Endodermal cell (in vitro differentiated cells): ENCODE results near the gene SERPIND1. TPM values are rescaled to one million over a fixed set of nuclear protein-coding genes. Genes with fewer than 3 reads are reported as not detected.
A peak's percentile ranks its signal among the peaks of the same experiment; 100 is the strongest.

Experiments
- DNase-seq: peaks from one replicate; pipeline ENCODE4 v3.0.0-alpha.2; 2017
- H3K27ac ChIP-seq: 2 replicates; pipeline ENCODE4 v1.5.1; 2013; ENCODE audit warnings: mild to moderate bottlenecking, low read depth, low read length, moderate library complexity
- H3K27me3 ChIP-seq: 2 replicates; pipeline ENCODE4 v1.6.1; 2013; ENCODE audit warnings: mild to moderate bottlenecking, low read length, moderate library complexity; ENCODE audit not compliant: insufficient read depth, control insufficient read depth, poor library complexity, severe bottlenecking
- H3K36me3 ChIP-seq: 2 replicates; pipeline ENCODE4 v1.7.0; 2013; ENCODE audit warnings: mild to moderate bottlenecking, low read length, moderate library complexity; ENCODE audit not compliant: control insufficient read depth, insufficient read depth
- H3K4me1 ChIP-seq: one replicate; pipeline ENCODE4 v1.7.0; 2013; ENCODE audit warnings: low read length; ENCODE audit not compliant: control insufficient read depth, insufficient read depth
- H3K4me3 ChIP-seq: 2 replicates; pipeline ENCODE4 v1.5.1; 2013; ENCODE audit warnings: mild to moderate bottlenecking, low read length, moderate library complexity
- H3K9ac ChIP-seq: 2 replicates; pipeline ENCODE4 v1.6.1; 2013; ENCODE audit warnings: mild to moderate bottlenecking, low read length, moderate library complexity; ENCODE audit not compliant: poor library complexity, severe bottlenecking; ENCODE audit errors: extremely low read depth
- H3K9me3 ChIP-seq: 2 replicates; pipeline ENCODE4 v1.6.1; 2013; ENCODE audit warnings: mild to moderate bottlenecking, low read length, moderate library complexity; ENCODE audit not compliant: control insufficient read depth
- H3K27ac Mint-ChIP-seq: 2 replicates; pipeline ENCODE4 v1.8.0; 2020; ENCODE audit warnings: mixed read lengths
- H3K27me3 Mint-ChIP-seq: 2 replicates; pipeline ENCODE4 v1.8.0; 2021; ENCODE audit warnings: mild to moderate bottlenecking, mixed read lengths; ENCODE audit not compliant: insufficient read depth
- H3K36me3 Mint-ChIP-seq: 2 replicates; pipeline ENCODE4 v1.8.0; 2020; ENCODE audit warnings: low read depth, mixed read lengths
- H3K4me1 Mint-ChIP-seq: 2 replicates; pipeline ENCODE4 v1.8.0; 2020; ENCODE audit warnings: mixed read lengths
- H3K4me3 Mint-ChIP-seq: 2 replicates; pipeline ENCODE4 v1.8.0; 2020; ENCODE audit warnings: mild to moderate bottlenecking, moderate library complexity, mixed read lengths
- H3K9me3 Mint-ChIP-seq: 2 replicates; pipeline ENCODE4 v1.8.0; 2020; ENCODE audit warnings: mild to moderate bottlenecking, mixed read lengths
- CTCF ChIP-seq: fragments of 200-600 bp; sonication (generic); conservative IDR thresholded peaks from 2 replicates; pipeline ENCODE4 v1.5.0; 2021; ENCODE audit warnings: antibody characterized with exemption, mild to moderate bottlenecking
- WGBS, 2 experiments: methylation state at CpG; one replicate each; pipeline versions ENCODE4 v1.1.5 to v1.1.7; 2013; ENCODE audit warnings: missing lambda C conversion rate in 2 of 2, mixed read lengths in 1 of 2; ENCODE audit not compliant: insufficient coverage in 1 of 2, insufficient read length in 1 of 2; 5-methylcytosine and 5-hydroxymethylcytosine counted together
- total RNA-seq, 2 donors: library from RNA; stranded (reverse); fragmentation: NEBNext Ultra II Directional in 1 of 2; extraction: Animal tissue kit (Norgen Biotek cat#: 25700) in 1 of 2; gene quantifications; 2 replicates in 1 of 2; 3 replicates in 1 of 2; pipeline ENCODE4 v1.2.1, GENCODE V29; 2021

SERPIND1 gene
- total RNA-seq, 2 donors from 2014 or later: not detected

- 86 to 98% methylated on average over 8 to 11 of the region's 11 CpGs for WGBS, 2 experiments
- Mint-ChIP-seq H3K36me3 (peaks cover 46% of the 10 kb centered on the region), H3K4me1 (peaks cover 11% of the 10 kb centered on the region), H3K9me3 (no peaks in the 10 kb centered on the region), H3K27me3 (no peaks in the 10 kb centered on the region), H3K4me3 (no peak overlapping the region), H3K27ac (no peak overlapping the region)
- Histone ChIP-seq H3K27ac (no peak overlapping the region), H3K36me3 (peaks cover 75% of the 10 kb centered on the region), H3K9ac (no peak overlapping the region), H3K27me3 (no peaks in the 10 kb centered on the region), H3K9me3 (no peaks in the 10 kb centered on the region), H3K4me3 (no peak overlapping the region), H3K4me1 (no peaks in the 10 kb centered on the region)
- TF ChIP-seq CTCF: no peak
- no peak for DNase-seq
These were observed 29.1 kb downstream of the SERPIND1 start for GRCh38 chr22:20802922-20803553.

DNA sequence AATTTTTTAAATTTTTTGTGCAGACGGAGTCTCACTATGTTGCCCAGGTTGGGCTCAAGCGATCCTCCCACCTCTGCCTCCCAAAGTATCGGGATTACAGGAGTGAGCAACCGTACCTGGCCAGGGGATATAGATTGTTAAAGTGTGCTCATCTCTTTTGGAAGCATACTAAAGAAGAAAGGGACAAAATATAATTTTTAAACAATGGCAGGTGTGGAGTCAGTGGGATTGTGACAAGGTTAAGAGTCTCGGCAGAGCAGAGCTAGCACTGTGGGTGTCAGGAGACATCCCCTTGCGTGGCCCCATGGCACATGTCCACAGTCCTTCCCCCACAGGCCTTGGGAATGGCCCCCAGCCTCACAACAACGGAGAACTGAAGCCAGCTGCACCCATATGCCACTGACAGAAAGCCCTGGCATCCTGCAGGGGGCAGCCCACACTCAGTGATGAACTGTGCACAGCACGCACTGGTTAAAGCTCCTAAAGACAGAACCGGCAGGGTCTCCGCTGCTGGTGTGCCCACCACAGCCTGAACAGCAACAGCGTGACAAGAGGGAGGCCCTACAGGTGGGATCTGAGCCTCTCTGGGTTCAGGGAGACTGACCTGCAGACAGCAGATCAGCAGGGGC, 29.9 kb downstream of the SERPIND1 start:
- peaks cover 71% of the 10 kb centered on the region for H3K36me3 ChIP-seq
- 85 to 87% methylated on average over 10 to 11 of the region's 11 CpGs for WGBS, 2 experiments
- H3K4me1 ChIP-seq: no peaks in the 10 kb centered on the region
- H3K27ac Mint-ChIP-seq: no peak overlapping the region
- H3K9me3 Mint-ChIP-seq: no peaks in the 10 kb centered on the region
- H3K9me3 ChIP-seq: no peaks in the 10 kb centered on the region
- no peak overlapping the region for H3K9ac ChIP-seq
- peaks cover 43% of the 10 kb centered on the region for H3K36me3 Mint-ChIP-seq
- no peaks in the 10 kb centered on the region for H3K27me3 Mint-ChIP-seq
- no peaks in the 10 kb centered on the region for H3K27me3 ChIP-seq
- peaks cover 11% of the 10 kb centered on the region for H3K4me1 Mint-ChIP-seq
- TF ChIP-seq CTCF: peak; percentile 81
- no peak overlapping the region for H3K27ac ChIP-seq
- H3K4me3 ChIP-seq: no peak overlapping the region
- DNase-seq: peak; percentile 84
- H3K4me3 Mint-ChIP-seq: no peak overlapping the region

GRCh38 chr22:20804650-20805049, 30.7 kb downstream of the SERPIND1 start:
- TF ChIP-seq CTCF: no peak
- no peak overlapping the region for H3K27ac ChIP-seq
- DNase-seq: no peak
- H3K27me3 ChIP-seq: no peaks in the 10 kb centered on the region
- H3K4me3 ChIP-seq: no peak overlapping the region
- no peak overlapping the region for H3K4me3 Mint-ChIP-seq
- WGBS, 2 experiments: 88 to 92% methylated on average over 6 of the region's 6 CpGs
- no peaks in the 10 kb centered on the region for H3K27me3 Mint-ChIP-seq
- no peak overlapping the region for H3K9ac ChIP-seq
- peaks cover 8% of the 10 kb centered on the region for H3K4me1 Mint-ChIP-seq
- no peaks in the 10 kb centered on the region for H3K4me1 ChIP-seq
- H3K9me3 Mint-ChIP-seq: no peaks in the 10 kb centered on the region
- no peaks in the 10 kb centered on the region for H3K9me3 ChIP-seq
- peaks cover 71% of the 10 kb centered on the region for H3K36me3 ChIP-seq
- H3K36me3 Mint-ChIP-seq: peaks cover 49% of the 10 kb centered on the region
- no peak overlapping the region for H3K27ac Mint-ChIP-seq
